H1 (cell line): ENCODE data around the gene CXXC5. TPM values are rescaled to one million over a fixed set of nuclear protein-coding genes. Genes with fewer than 3 reads are reported as not detected.

Source experiments
- CTCF ChIA-PET: fragments of 300-600 bp; sonication (Branson Sonifier 250); formaldehyde crosslinking; loops from one replicate; lab custom pipeline; 2021; ENCODE audit not compliant: partially characterized antibody; lab: Charles Lee
- POLR2A ChIA-PET: fragments of 300-600 bp; sonication (Branson Sonifier 250); formaldehyde crosslinking; loops from one replicate; lab custom pipeline; 2021; ENCODE audit warnings: inconsistent platforms; ENCODE audit not compliant: partially characterized antibody; lab: Charles Lee
- DNase-seq, 2 experiments: peaks; one replicate each; pipeline versions ENCODE4 v3.0.0 to v3.0.0-alpha.2; 2010 to 2022; ENCODE audit warnings: low spot score in 2 of 2, low read depth in 1 of 2, mixed read lengths in 1 of 2
- FAIRE-seq: peaks from 2 replicates; lab custom pipeline; 2011; peaks lifted over from hg19 to GRCh38; lab: Jason Lieb, UNC
- H2AFZ ChIP-seq: 2 replicates; pipeline ENCODE4 v1.8.1; 2012; ENCODE audit warnings: low read length, inconsistent platforms
- H2AK5ac ChIP-seq: 2 replicates; pipeline ENCODE4 v1.6.1; 2013; ENCODE audit warnings: low read depth, low read length
- H2BK120ac ChIP-seq: replicated peaks from 2 replicates; pipeline ENCODE3; 2013; ENCODE audit warnings: low read depth, low read length, inconsistent platforms
- H2BK12ac ChIP-seq: 2 replicates; pipeline ENCODE4 v1.6.1; 2013; ENCODE audit warnings: low read depth, low read length
- H2BK15ac ChIP-seq: 2 replicates; pipeline ENCODE4 v1.6.1; 2013; ENCODE audit warnings: low read length
- H2BK20ac ChIP-seq: 2 replicates; pipeline ENCODE4 v1.6.1; 2013; ENCODE audit warnings: low read length
- H2BK5ac ChIP-seq: 2 replicates; pipeline ENCODE4 v1.6.1; 2013; ENCODE audit warnings: low read depth, low read length
- H3K14ac ChIP-seq: 2 replicates; pipeline ENCODE4 v1.6.1; 2013; ENCODE audit warnings: inconsistent platforms; ENCODE audit not compliant: insufficient read length
- H3K18ac ChIP-seq: 2 replicates; pipeline ENCODE4 v1.6.1; 2013; ENCODE audit warnings: low read length; ENCODE audit errors: extremely low read depth
- H3K23ac ChIP-seq: 2 replicates; pipeline ENCODE4 v1.6.1; 2013; ENCODE audit warnings: inconsistent platforms; ENCODE audit not compliant: insufficient read length
- H3K23me2 ChIP-seq: 2 replicates; pipeline ENCODE4 v1.6.1; 2013; ENCODE audit warnings: low read depth, low read length
- H3K27ac ChIP-seq: 2 replicates; pipeline ENCODE4 v1.6.1; 2011; ENCODE audit warnings: low read depth, low read length, inconsistent platforms
- H3K27me3 ChIP-seq, 4 experiments: replicated peaks in 1 of 4; 1 replicate in 1 of 4; 2 replicates in 3 of 4; pipeline versions ENCODE4 v1.6.1 to v1.8.1; 2011 to 2013; ENCODE audit warnings: low read length in 3 of 4, mild to moderate bottlenecking in 3 of 4, inconsistent platforms in 2 of 4, mixed read lengths in 2 of 4, moderate library complexity in 1 of 4; ENCODE audit not compliant: control insufficient read depth in 3 of 4, insufficient read depth in 3 of 4; ENCODE audit errors: extremely low read depth in 1 of 4
- H3K36me3 ChIP-seq, 4 experiments: 2 replicates each; pipeline versions ENCODE4 v1.6.1 to v1.8.1; 2011 to 2013; ENCODE audit warnings: mild to moderate bottlenecking in 4 of 4, low read length in 3 of 4, moderate library complexity in 2 of 4, control low read depth in 1 of 4, inconsistent platforms in 1 of 4; ENCODE audit not compliant: insufficient read depth in 4 of 4, control insufficient read depth in 2 of 4
- H3K4ac ChIP-seq: replicated peaks from 2 replicates; pipeline ENCODE3; 2013; ENCODE audit warnings: low read length, low read depth, mixed read lengths, inconsistent platforms; ENCODE audit not compliant: insufficient read length
- H3K4me1 ChIP-seq, 4 experiments: replicated peaks in 1 of 4; 1 replicate in 1 of 4; 2 replicates in 3 of 4; pipeline versions ENCODE4 v1.6.1 to v1.8.1; 2011 to 2013; ENCODE audit warnings: low read length in 3 of 4, inconsistent platforms in 2 of 4, mixed read lengths in 1 of 4; ENCODE audit not compliant: insufficient read depth in 4 of 4, control insufficient read depth in 3 of 4
- H3K4me2 ChIP-seq, 2 experiments: 2 replicates each; pipeline versions ENCODE4 v1.6.1 to v1.8.1; 2011 to 2013; ENCODE audit warnings: low read depth in 2 of 2, low read length in 2 of 2, control low read depth in 1 of 2, inconsistent platforms in 1 of 2, mild to moderate bottlenecking in 1 of 2; ENCODE audit not compliant: insufficient read depth in 1 of 2
- H3K4me3 ChIP-seq, 4 experiments: fragments of 200-600, 300-600 bp in 1 of 4; sonication (generic), shearing (Covaris generic), sonication (Bioruptor Twin) in 1 of 4; 2 replicates each; pipeline versions ENCODE4 v1.5.1 to v1.8.1; 2011 to 2016; ENCODE audit warnings: low read length in 4 of 4, low read depth in 3 of 4, control low read depth in 2 of 4, inconsistent platforms in 2 of 4, mild to moderate bottlenecking in 2 of 4, mixed read lengths in 1 of 4, moderate library complexity in 1 of 4; ENCODE audit not compliant: insufficient read depth in 2 of 4; ENCODE audit errors: extremely low read depth in 1 of 4
- H3K56ac ChIP-seq: replicated peaks from 2 replicates; pipeline ENCODE3; 2013; ENCODE audit warnings: low read depth, mild to moderate bottlenecking, mixed read lengths, low read length, inconsistent platforms; ENCODE audit not compliant: insufficient read length
- H3K79me1 ChIP-seq: 2 replicates; pipeline ENCODE4 v1.6.1; 2013; ENCODE audit warnings: low read depth, low read length, control low read depth
- H3K79me2 ChIP-seq, 2 experiments: 2 replicates each; pipeline versions ENCODE4 v1.6.1 to v1.8.1; 2012 to 2013; ENCODE audit warnings: low read length in 2 of 2, mild to moderate bottlenecking in 2 of 2, inconsistent platforms in 1 of 2; ENCODE audit not compliant: insufficient read depth in 2 of 2, control insufficient read depth in 1 of 2
- H3K9ac ChIP-seq, 4 experiments: replicated peaks in 1 of 4; 1 replicate in 1 of 4; 2 replicates in 3 of 4; pipeline versions ENCODE4 v1.6.1 to v1.8.1; 2011 to 2013; ENCODE audit warnings: low read depth in 3 of 4, low read length in 3 of 4, control low read depth in 2 of 4, mild to moderate bottlenecking in 2 of 4, moderate library complexity in 2 of 4, inconsistent platforms in 1 of 4; ENCODE audit errors: extremely low read depth in 1 of 4
- H3K9me3 ChIP-seq, 2 experiments: 2 replicates each; pipeline versions ENCODE4 v1.6.1 to v1.8.1; 2012 to 2013; ENCODE audit warnings: mild to moderate bottlenecking in 2 of 2, moderate library complexity in 2 of 2, control low read depth in 1 of 2, inconsistent platforms in 1 of 2, low read depth in 1 of 2, low read length in 1 of 2, mixed read lengths in 1 of 2; ENCODE audit not compliant: insufficient read depth in 2 of 2
- H4K20me1 ChIP-seq, 2 experiments: replicated peaks in 1 of 2; 2 replicates each; pipeline versions ENCODE3 to v1.8.1; 2011 to 2013; ENCODE audit warnings: inconsistent platforms in 2 of 2, low read length in 2 of 2, mild to moderate bottlenecking in 1 of 2; ENCODE audit not compliant: insufficient read depth in 2 of 2, control insufficient read depth in 1 of 2
- H4K5ac ChIP-seq: 2 replicates; pipeline ENCODE4 v1.6.1; 2013; ENCODE audit warnings: low read length, low read depth, mixed read lengths, inconsistent platforms; ENCODE audit not compliant: insufficient read length
- H4K8ac ChIP-seq: 2 replicates; pipeline ENCODE4 v1.8.0; 2013; ENCODE audit warnings: mild to moderate bottlenecking, moderate library complexity, low read length, inconsistent platforms; ENCODE audit not compliant: insufficient read depth; ENCODE audit errors: extremely low read depth
- H4K91ac ChIP-seq: replicated peaks from 2 replicates; pipeline ENCODE3; 2013; ENCODE audit warnings: low read length, mixed read lengths, inconsistent platforms; ENCODE audit not compliant: insufficient read length
- CBX8 ChIP-seq: fragments of 300-800, 300-1000 bp; sonication (generic); IDR thresholded peaks from 2 replicates; pipeline ENCODE4 v1.7.1; 2016; ENCODE audit warnings: low read depth, low read length, borderline replicate concordance
- EGR1 ChIP-seq: IDR thresholded peaks from 2 replicates; pipeline ENCODE4 v1.6.1; 2011; ENCODE audit warnings: low read depth, low read length, borderline replicate concordance
- RAD21 ChIP-seq, 2 experiments: IDR thresholded peaks in 1 of 2; conservative IDR thresholded peaks in 1 of 2; 2 replicates each; pipeline ENCODE4 v1.6.1; 2011; ENCODE audit warnings: low read depth in 2 of 2, low read length in 2 of 2, improper control_type of control experiment in 1 of 2, inconsistent platforms in 1 of 2, mild to moderate bottlenecking in 1 of 2, moderate library complexity in 1 of 2
- WGBS, 2 experiments: shearing (Covaris generic) in 1 of 2; methylation state at CpG; one replicate each; pipeline versions ENCODE4 v1.1.6 to v1.1.7; 2013 to 2015; ENCODE audit warnings: low lambda C conversion rate in 2 of 2, mixed read lengths in 2 of 2, inconsistent platforms in 1 of 2, low coverage in 1 of 2, missing lambda C conversion rate in 1 of 2; ENCODE audit not compliant: insufficient replicate concordance in 2 of 2, insufficient coverage in 1 of 2, insufficient read length in 1 of 2; ENCODE audit errors: extremely low coverage in 1 of 2, missing lambda C conversion rate in 1 of 2; 5-methylcytosine and 5-hydroxymethylcytosine counted together
- polyA plus RNA-seq, 7 experiments: library from polyadenylated mRNA; depleted of rRNA in 3 of 7; stranded (reverse) in 5 of 7; unstranded in 2 of 7; fragments of >200 nt in 5 of 7; fragments of 200-250 nt in 2 of 7; gene quantifications; 1 replicate in 5 of 7; 2 replicates in 1 of 7; 4 replicates in 1 of 7; pipeline versions ENCODE4 v1.2.1 to v1.2.3, GENCODE V29; 2011 to 2013; ENCODE audit warnings: missing spikeins in 2 of 7, mixed read lengths in 2 of 7
- total RNA-seq: library from RNA; stranded (reverse); fragmentation: NEBNext Ultra II Directional; extraction: Animal tissue kit (Norgen Biotek cat#: 25700); gene quantifications from 2 replicates; pipeline ENCODE4 v1.2.1, GENCODE V29; 2021

The CXXC5 gene
- total and polyA plus RNA-seq, 2 of the 8 experiments (the other 6 are each of a cell fraction or from before 2014, with no cell fraction given): 61.4 to 74.0 TPM

GRCh38 chr5:139690803-139691629 is 42.9 kb downstream of the CXXC5 start:
- H2BK20ac ChIP-seq: no peak overlapping the region
- H3K18ac ChIP-seq: no peak overlapping the region
- no peak overlapping the region for H4K91ac ChIP-seq
- H4K5ac ChIP-seq: no peak overlapping the region
- H3K36me3 ChIP-seq: no peaks in the 10 kb centered on the region
- no peak overlapping the region for H3K4me2 ChIP-seq
- H2BK12ac ChIP-seq: peak overlapping the region; percentile 31; the same call in 1 of the 2 replicates
- no peak for TF ChIP-seq EGR1
- TF ChIP-seq RAD21 (IDR thresholded peaks at IDR 0.05 in 1 of 2, conservative IDR thresholded peaks at IDR 0.05 in 1 of 2; ENCODE audit: low read depth in 2 of 2, low read length in 2 of 2): no peak
- TF ChIP-seq CBX8: no peak
- no peaks in the 10 kb centered on the region; the same call in 1 of the 2 replicates for H3K79me1 ChIP-seq
- no peak overlapping the region for H3K56ac ChIP-seq
- no peaks in the 10 kb centered on the region for H3K23me2 ChIP-seq
- no peak overlapping the region for H3K4me3 ChIP-seq
- H2AFZ ChIP-seq: no peak overlapping the region
- no peak overlapping the region for H2BK5ac ChIP-seq
- 0 out of 2 replicates have a peak overlapping the region, but pooled peaks have one; percentile 63 for H2BK15ac ChIP-seq
- no peaks in the 10 kb centered on the region for H3K9me3 ChIP-seq
- DNase-seq: peak in 1 of 2 experiments; percentile 48
- 80% methylated on average over 5 of the region's 6 CpGs; no CpG with 5 or more reads in 1 of the 2 experiments for WGBS, 2 experiments
- H3K27ac ChIP-seq: no peak overlapping the region
- H3K4me1 ChIP-seq: peaks cover 28 to 44% (median 37%) of the 10 kb centered on the region in 4 experiments
- CTCF ChIA-PET: interaction anchor here (0.5 to 7.7 kb wide), 26 partner anchors 9 to 131 kb away, joined by 3 to 97 read pairs (median 4); no protein-coding TSS in a partner anchor
- no peak overlapping the region; the same call in 1 of the 2 replicates for H2AK5ac ChIP-seq
- H2BK120ac ChIP-seq: no peak overlapping the region
- no peaks in the 10 kb centered on the region for H3K79me2 ChIP-seq
- H4K8ac ChIP-seq: no peak overlapping the region
- peaks cover 3 to 16% of the 10 kb centered on the region in 2 experiments for H4K20me1 ChIP-seq
- no peak overlapping the region for H3K4ac ChIP-seq
- H3K14ac ChIP-seq: no peak overlapping the region
- H3K23ac ChIP-seq: no peak overlapping the region
- FAIRE-seq: no peak
- peaks cover 0 to 5% (median 1%) of the 10 kb centered on the region in 4 experiments; a peak in 3 of 7 replicates for H3K27me3 ChIP-seq
- H3K9ac ChIP-seq: no peak overlapping the region
- POLR2A ChIA-PET: interaction anchor here (1.0 to 9.8 kb wide), 21 partner anchors 10 to 79 kb away, joined by 3 to 76 read pairs (median 5); partner anchors contain the start of gene CXXC5
